B cell (primary cell): Measurements from ENCODE around the gene ZNF669.

ENCODE experiments used
- CTCF ChIP-seq: fragments of 200-600 bp; IDR thresholded peaks from one replicate; pipeline ENCODE4 v1.8.0; 2022; ENCODE audit warnings: antibody characterized with exemption, mild to moderate bottlenecking
- EZH2 ChIP-seq: IDR thresholded peaks from 2 replicates; pipeline ENCODE4 v1.6.1; 2012; ENCODE audit warnings: borderline replicate concordance, low read depth, mild to moderate bottlenecking, moderate library complexity, low read length; ENCODE audit not compliant: insufficient read depth, poor library complexity, severe bottlenecking

DNA sequence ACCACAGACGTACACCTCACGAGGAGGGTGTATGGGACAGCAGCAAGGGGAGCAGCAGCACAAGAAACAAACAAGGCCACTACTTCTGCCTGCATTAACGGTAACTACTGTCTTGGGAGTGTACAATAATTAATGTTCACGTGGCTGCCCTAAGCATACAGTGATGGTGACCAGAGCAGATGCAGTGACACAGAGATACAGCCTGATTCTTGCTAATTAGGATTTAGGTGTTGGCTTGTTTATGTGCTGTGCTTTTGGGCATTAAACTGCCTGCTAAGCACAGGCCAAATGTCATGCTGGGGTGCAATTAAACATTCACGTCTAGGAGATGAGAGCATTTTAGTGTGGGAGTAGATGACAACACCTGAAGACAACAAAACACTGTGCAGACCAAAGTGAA is 7.2 kb downstream of the ZNF669 start:
- TF ChIP-seq EZH2 (no peak), CTCF (no peak)
